Left ventricle myocardium inferior (tissue), 1 donor: Measurements from ENCODE around the gene NDRG4. TPM values are rescaled to one million over a fixed set of nuclear protein-coding genes. Genes with fewer than 3 reads are reported as not detected.

Experiments
- DNase-seq: peaks from one replicate; pipeline ENCODE4 v3.0.0-alpha.2; 2020
- H3K27ac ChIP-seq: fragments of 200-600 bp; replicated peaks from 2 replicates; pipeline ENCODE4 v1.8.0; 2021
- H3K27me3 ChIP-seq: fragments of 200-600 bp; 2 replicates; pipeline ENCODE4 v1.8.0; 2021; ENCODE audit warnings: low read depth
- H3K36me3 ChIP-seq: fragments of 200-600 bp; 2 replicates; pipeline ENCODE4 v1.8.0; 2021
- H3K4me1 ChIP-seq: fragments of 200-600 bp; 2 replicates; pipeline ENCODE4 v1.8.0; 2021
- H3K4me3 ChIP-seq: fragments of 200-600 bp; 2 replicates; pipeline ENCODE4 v1.8.0; 2021; ENCODE audit warnings: mild to moderate bottlenecking, moderate library complexity
- H3K9me3 ChIP-seq: fragments of 200-600 bp; replicated peaks from 2 replicates; pipeline ENCODE4 v1.8.0; 2021
- intact Hi-C: fragments of 100-400 bp; cut with micrococcal nuclease; formaldehyde crosslinking; loops from one replicate; pipeline ENCODE4 v1.11.0; 2022
- total RNA-seq: library from RNA; stranded (reverse); fragmentation: NEBNext Ultra II Directional; extraction: Animal tissue kit (Norgen Biotek cat#: 25700); gene quantifications from one replicate; pipeline ENCODE4 v1.2.1, GENCODE V29; 2021
- TF ChIP-seq, protein P1 (sequence below): fragments of 200-600 bp; IDR thresholded peaks from 2 replicates; pipeline ENCODE4 v1.8.0; 2021; ENCODE audit warnings: antibody characterized with exemption, mild to moderate bottlenecking, borderline replicate concordance
- donor health status: DM: no; HTN: yes; CAD: no; lungs with severe emphysema.

The NDRG4 gene
- total RNA-seq, 1 donor from 2014 or later: 763 TPM

DNA sequence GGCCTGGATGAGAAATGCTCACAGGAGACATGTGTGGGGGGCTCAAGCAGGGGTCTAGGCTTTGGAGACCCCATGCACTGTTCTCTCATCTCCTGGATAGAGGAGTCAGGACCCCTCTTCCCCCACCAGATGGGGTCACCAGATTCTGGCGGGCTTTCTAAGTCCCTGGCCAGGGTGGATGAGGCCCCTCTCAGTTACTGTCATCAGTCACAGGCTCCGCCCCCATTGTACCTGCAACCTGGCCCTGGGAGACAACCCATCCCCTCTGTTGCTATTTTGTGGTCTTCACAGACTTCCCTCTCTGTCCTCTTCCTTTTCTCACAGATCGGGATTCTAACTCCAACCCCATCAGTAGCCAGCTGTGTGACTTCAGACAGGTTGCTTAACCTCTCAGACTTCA is 33.5 kb upstream of the NDRG4 start:
- Histone ChIP-seq H3K4me3 (peak overlapping the region; percentile 79), H3K4me1 (peaks cover 96% of the 10 kb centered on the region)

DNA sequence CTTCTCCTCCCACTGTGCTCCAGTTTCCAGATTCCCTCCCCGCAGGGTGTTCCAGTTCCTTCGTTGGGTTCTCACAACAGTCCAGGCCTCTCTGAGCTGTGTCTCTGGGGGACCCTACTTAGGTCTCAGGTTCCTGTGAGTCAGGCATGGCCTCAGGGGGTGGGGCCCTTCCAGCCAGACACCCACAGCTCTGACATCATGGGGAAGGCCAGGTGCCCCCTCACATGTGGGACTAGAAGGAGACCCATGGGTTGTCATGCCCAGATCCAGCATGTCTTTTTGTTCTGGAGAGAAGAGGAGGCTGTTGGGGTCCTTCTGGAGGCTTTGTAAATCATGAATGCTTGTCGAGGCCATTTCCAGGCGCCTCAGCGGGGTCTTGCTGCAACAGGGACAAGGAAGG is 32.0 kb upstream of the NDRG4 start:
- no peak for DNase-seq
- Histone ChIP-seq H3K4me3 (peak overlapping the region; percentile 79), H3K27me3 (peaks cover 31% of the 10 kb centered on the region), H3K4me1 (peaks cover 96% of the 10 kb centered on the region), H3K9me3 (no peaks in the 10 kb centered on the region), H3K27ac (peak overlapping the region; percentile 93), H3K36me3 (no peaks in the 10 kb centered on the region)
- TF ChIP-seq, protein P1, sequence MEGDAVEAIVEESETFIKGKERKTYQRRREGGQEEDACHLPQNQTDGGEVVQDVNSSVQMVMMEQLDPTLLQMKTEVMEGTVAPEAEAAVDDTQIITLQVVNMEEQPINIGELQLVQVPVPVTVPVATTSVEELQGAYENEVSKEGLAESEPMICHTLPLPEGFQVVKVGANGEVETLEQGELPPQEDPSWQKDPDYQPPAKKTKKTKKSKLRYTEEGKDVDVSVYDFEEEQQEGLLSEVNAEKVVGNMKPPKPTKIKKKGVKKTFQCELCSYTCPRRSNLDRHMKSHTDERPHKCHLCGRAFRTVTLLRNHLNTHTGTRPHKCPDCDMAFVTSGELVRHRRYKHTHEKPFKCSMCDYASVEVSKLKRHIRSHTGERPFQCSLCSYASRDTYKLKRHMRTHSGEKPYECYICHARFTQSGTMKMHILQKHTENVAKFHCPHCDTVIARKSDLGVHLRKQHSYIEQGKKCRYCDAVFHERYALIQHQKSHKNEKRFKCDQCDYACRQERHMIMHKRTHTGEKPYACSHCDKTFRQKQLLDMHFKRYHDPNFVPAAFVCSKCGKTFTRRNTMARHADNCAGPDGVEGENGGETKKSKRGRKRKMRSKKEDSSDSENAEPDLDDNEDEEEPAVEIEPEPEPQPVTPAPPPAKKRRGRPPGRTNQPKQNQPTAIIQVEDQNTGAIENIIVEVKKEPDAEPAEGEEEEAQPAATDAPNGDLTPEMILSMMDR: no peak
- intact Hi-C loops: no loop called here

More for the DNA sequence above, 33.5 kb upstream of the NDRG4 start:
- Histone ChIP-seq H3K27me3 (peaks cover 31% of the 10 kb centered on the region), H3K9me3 (no peaks in the 10 kb centered on the region), H3K36me3 (no peaks in the 10 kb centered on the region), H3K27ac (peak overlapping the region; percentile 93)
- DNase-seq: no peak
- intact Hi-C loops: no loop called here
- TF ChIP-seq, protein P1: no peak

DNA sequence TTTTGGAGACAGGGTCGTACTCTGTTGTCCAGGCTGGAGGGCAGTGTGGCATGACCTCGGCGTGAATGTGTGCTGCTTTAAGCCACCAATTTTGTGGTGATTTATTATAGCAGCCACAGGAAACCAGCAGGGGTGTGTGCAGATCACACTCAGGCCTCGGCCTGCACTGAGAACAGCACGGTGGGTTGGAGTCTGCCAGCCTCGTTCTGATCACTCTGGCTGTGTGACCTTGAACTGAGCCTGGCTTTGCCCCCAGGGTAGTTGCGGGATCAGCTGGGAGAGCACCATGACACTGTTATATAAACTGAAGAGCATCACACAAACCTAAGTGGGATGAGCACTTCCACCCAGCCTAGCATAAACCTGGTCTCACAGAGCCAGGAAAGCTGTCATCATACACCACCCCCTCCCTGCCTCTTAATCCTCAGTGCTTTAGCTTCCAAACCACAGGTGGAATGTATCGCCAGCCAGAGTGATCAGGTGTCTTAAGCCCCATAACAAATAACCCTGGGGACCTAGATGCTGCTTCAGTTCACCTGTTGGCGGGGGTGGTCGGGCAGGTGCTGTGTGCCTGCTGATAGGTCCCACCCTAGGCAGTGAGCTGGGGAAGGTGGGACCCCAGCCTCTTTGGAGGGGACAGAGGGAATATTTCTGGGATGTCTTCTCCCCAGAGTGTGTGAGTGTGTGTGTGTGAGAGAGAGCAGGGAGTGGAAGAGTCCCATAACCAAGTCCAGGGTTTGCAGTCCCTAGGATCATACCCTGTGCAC is 28.6 kb upstream of the NDRG4 start:
- peaks cover 6% of the 10 kb centered on the region for H3K27me3 ChIP-seq
- H3K27ac ChIP-seq: peak overlapping the region; percentile 88
- intact Hi-C loops: no loop called here
- peaks cover 100% of the 10 kb centered on the region for H3K4me1 ChIP-seq
- peak overlapping the region; percentile 9 for H3K4me3 ChIP-seq
- TF ChIP-seq, protein P1: no peak
- no peaks in the 10 kb centered on the region for H3K36me3 ChIP-seq
- no peaks in the 10 kb centered on the region for H3K9me3 ChIP-seq
- no peak for DNase-seq

DNA sequence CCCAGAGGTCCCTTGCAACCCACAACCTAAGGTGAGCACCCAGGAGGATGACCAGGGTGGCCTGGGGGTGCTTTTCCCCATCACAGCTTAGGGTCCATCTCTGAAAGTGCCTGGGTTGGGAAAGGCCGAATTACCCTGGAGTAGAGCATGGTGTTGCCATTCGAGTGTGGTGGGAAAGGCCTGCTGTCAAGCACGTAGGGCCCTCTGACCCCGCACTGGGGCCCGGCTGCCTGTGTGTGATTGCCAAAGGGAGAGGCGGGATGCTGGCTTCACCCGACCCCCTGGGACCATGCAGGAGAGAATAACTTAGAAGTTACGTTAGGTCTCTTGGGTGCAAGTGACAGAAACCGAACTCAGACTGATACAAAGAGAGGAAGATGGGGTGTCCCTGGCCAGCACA is 27.7 kb upstream of the NDRG4 start:
- DNase-seq: no peak

DNA sequence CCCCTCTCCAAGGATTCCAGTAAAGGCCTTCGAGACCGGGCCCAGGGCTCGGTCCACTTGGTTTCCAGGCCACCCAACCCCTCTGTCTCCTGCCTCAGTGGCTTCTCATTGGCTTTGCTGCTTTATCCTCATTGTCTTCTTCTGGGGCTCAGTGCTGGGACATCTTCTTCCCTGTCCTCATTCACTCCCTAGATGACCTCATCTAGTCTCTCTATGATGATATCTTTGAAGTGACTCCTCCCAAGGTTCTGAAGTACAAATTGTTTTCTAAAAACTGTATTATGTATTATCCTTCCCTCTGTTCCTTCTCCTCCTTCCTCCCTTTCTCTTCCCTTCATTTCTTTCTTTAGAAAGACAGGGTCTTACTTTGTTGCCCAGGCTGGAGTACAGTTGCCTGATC is 27.1 kb upstream of the NDRG4 start:
- no peak for DNase-seq
- no peak overlapping the region for H3K4me3 ChIP-seq
- H3K27me3 ChIP-seq: no peaks in the 10 kb centered on the region
- intact Hi-C loops: no loop called here
- H3K4me1 ChIP-seq: peaks cover 100% of the 10 kb centered on the region
- H3K27ac ChIP-seq: peak overlapping the region; percentile 88
- no peaks in the 10 kb centered on the region for H3K9me3 ChIP-seq
- TF ChIP-seq, protein P1: no peak
- no peaks in the 10 kb centered on the region for H3K36me3 ChIP-seq

More for the DNA sequence above, 27.7 kb upstream of the NDRG4 start:
- Histone ChIP-seq H3K4me1 (peaks cover 100% of the 10 kb centered on the region), H3K4me3 (no peak overlapping the region), H3K9me3 (no peaks in the 10 kb centered on the region), H3K36me3 (no peaks in the 10 kb centered on the region), H3K27me3 (no peaks in the 10 kb centered on the region), H3K27ac (peak overlapping the region; percentile 88)
- TF ChIP-seq, protein P1: no peak
- intact Hi-C loops: no loop called here
